ENCODE results near the gene KRT38. TPM values are rescaled to one million over a fixed set of nuclear protein-coding genes. Genes with fewer than 3 reads are reported as not detected.
A peak's percentile ranks its signal among the peaks of the same experiment; 100 is the strongest.
"Not testable (repeated sequence)": the region's sequence is repeated elsewhere in the genome, so short reads cannot be mapped to it uniquely, and the experiment has no call there.

Gene KRT38
- total and polyA plus RNA-seq, 2 experiments from 2014 or later, result not detected

- Histone ChIP-seq H3K27me3 (no peaks in the 10 kb centered on the region), H3K4me3 (no peak overlapping the region), H3K27ac (no peak overlapping the region), H3K36me3 (no peaks in the 10 kb centered on the region), H3K4me1 (ENCODE audit: low read depth) (peaks cover 3% of the 10 kb centered on the region), H3K9me3 (ENCODE audit: low read depth) (no peaks in the 10 kb centered on the region)
- TF ChIP-seq CTCF (IDR thresholded peaks at IDR 0.05; ENCODE audit: low read depth, low read length), result no peak
- DNase-seq (ENCODE audit: low read depth in 1 of 2, low spot score in 1 of 2), result no peak
These were observed 45.2 kb downstream of the KRT38 start for GRCh38 chr17:41395611-41396010.

- H3K4me3 ChIP-seq; H3K9me3 ChIP-seq (ENCODE audit: low read depth); DNase-seq (ENCODE audit: low read depth in 1 of 2, low spot score in 1 of 2): not testable (repeated sequence)
These were observed 45.7 kb downstream of the KRT38 start for GRCh38 chr17:41395044-41395443.

GRCh38 chr17:41394254-41394996, 46.4 kb downstream of the KRT38 start:
- no peak for TF ChIP-seq CTCF (IDR thresholded peaks at IDR 0.05; ENCODE audit: low read depth, low read length)
- H3K4me1 ChIP-seq (ENCODE audit: low read depth), result peaks cover 3% of the 10 kb centered on the region
- DNase-seq (ENCODE audit: low read depth in 1 of 2, low spot score in 1 of 2), result no peak
- H3K4me3 ChIP-seq, result no peak overlapping the region
- H3K36me3 ChIP-seq, result no peaks in the 10 kb centered on the region
- H3K27ac ChIP-seq, result no peak overlapping the region
- H3K27me3 ChIP-seq, result no peaks in the 10 kb centered on the region
- no peaks in the 10 kb centered on the region for H3K9me3 ChIP-seq (ENCODE audit: low read depth)

More at GRCh38 chr17:41395044-41395443, 45.7 kb downstream of the KRT38 start:
- not testable (repeated sequence) for H3K27ac ChIP-seq; H3K36me3 ChIP-seq; H3K27me3 ChIP-seq; H3K4me1 ChIP-seq (ENCODE audit: low read depth)

GRCh38 chr17:41393826-41394225, 47.0 kb downstream of the KRT38 start:
- no peak for TF ChIP-seq CTCF (IDR thresholded peaks at IDR 0.05; ENCODE audit: low read depth, low read length)
- Histone ChIP-seq H3K27me3 (no peaks in the 10 kb centered on the region), H3K4me3 (no peak overlapping the region), H3K27ac (no peak overlapping the region), H3K36me3 (no peaks in the 10 kb centered on the region), H3K4me1 (ENCODE audit: low read depth) (peaks cover 3% of the 10 kb centered on the region), H3K9me3 (ENCODE audit: low read depth) (no peaks in the 10 kb centered on the region)
- DNase-seq (ENCODE audit: low read depth in 1 of 2, low spot score in 1 of 2), result no peak

GRCh38 chr17:41393294-41393693, 47.5 kb downstream of the KRT38 start:
- DNase-seq (ENCODE audit: low read depth in 1 of 2, low spot score in 1 of 2), result peak; percentile 27 to 65
- Histone ChIP-seq H3K4me1 (ENCODE audit: low read depth) (peaks cover 3% of the 10 kb centered on the region), H3K27me3 (no peaks in the 10 kb centered on the region), H3K27ac (no peak overlapping the region), H3K9me3 (ENCODE audit: low read depth) (no peaks in the 10 kb centered on the region), H3K4me3 (no peak overlapping the region), H3K36me3 (no peaks in the 10 kb centered on the region)
- no peak for TF ChIP-seq CTCF (IDR thresholded peaks at IDR 0.05; ENCODE audit: low read depth, low read length)

GRCh38 chr17:41392278-41392677, 48.5 kb downstream of the KRT38 start:
- Histone ChIP-seq H3K4me3 (no peak overlapping the region), H3K36me3 (no peaks in the 10 kb centered on the region), H3K27me3 (no peaks in the 10 kb centered on the region), H3K27ac (no peak overlapping the region), H3K4me1 (ENCODE audit: low read depth) (peaks cover 3% of the 10 kb centered on the region), H3K9me3 (ENCODE audit: low read depth) (no peaks in the 10 kb centered on the region)
- DNase-seq (ENCODE audit: low read depth in 1 of 2, low spot score in 1 of 2), result peak in 1 of 2 donors; percentile 35
- no peak for TF ChIP-seq CTCF (IDR thresholded peaks at IDR 0.05; ENCODE audit: low read depth, low read length)
